GM12878 (cell line): ENCODE measurements around the gene RNF220. TPM values are rescaled to one million over a fixed set of nuclear protein-coding genes. Genes with fewer than 3 reads are reported as not detected.

Experiments used
- EP300 ChIP-seq, 2 experiments: fragments of 150-350 bp in 1 of 2; IDR thresholded peaks; 2 replicates each; pipeline ENCODE4 v1.6.1; 2011 to 2012; ENCODE audit warnings: low read depth in 2 of 2, low read length in 2 of 2, borderline replicate concordance in 1 of 2, improper control_type of control experiment in 1 of 2, inconsistent platforms in 1 of 2; ENCODE audit not compliant: control insufficient read depth in 1 of 2
- KDM1A ChIP-seq: fragments of 200-600 bp; sonication (generic); IDR thresholded peaks from 2 replicates; pipeline ENCODE4 v1.6.1; 2016; ENCODE audit warnings: borderline replicate concordance
- MXI1 ChIP-seq: fragments of 150-350 bp; IDR thresholded peaks from 2 replicates; pipeline ENCODE4 v1.6.1; 2011; ENCODE audit warnings: low read depth, mild to moderate bottlenecking, inconsistent platforms, low read length, improper control_type of control experiment
- NR2C1 ChIP-seq: fragments of 450-650 bp; IDR thresholded peaks from 2 replicates; pipeline ENCODE4 v1.6.1; 2017; ENCODE audit warnings: antibody characterized with exemption, mild to moderate bottlenecking, moderate library complexity
- NR2C2 ChIP-seq: IDR thresholded peaks from 2 replicates; pipeline ENCODE4 v1.6.1; 2011; ENCODE audit warnings: borderline replicate concordance, low read depth; ENCODE audit not compliant: control insufficient read depth, insufficient read length
- RAD51 ChIP-seq: fragments of 450-650 bp; IDR thresholded peaks from 2 replicates; pipeline ENCODE4 v1.6.1; 2016; ENCODE audit warnings: moderate library complexity, mild to moderate bottlenecking, inconsistent platforms
- RELA ChIP-seq: fragments of 450-650 bp; IDR thresholded peaks from 2 replicates; pipeline ENCODE4 v1.8.0; 2014; ENCODE audit warnings: borderline replicate concordance; ENCODE audit not compliant: partially characterized antibody
- SMC3 ChIP-seq: IDR thresholded peaks from 2 replicates; pipeline ENCODE4 v1.6.1; 2011; ENCODE audit warnings: low read length, improper control_type of control experiment, borderline replicate concordance
- WRNIP1 ChIP-seq: IDR thresholded peaks from 2 replicates; pipeline ENCODE4 v1.6.1; 2011; ENCODE audit warnings: low read depth, low read length, improper control_type of control experiment, borderline replicate concordance
- ZNF274 ChIP-seq: IDR thresholded peaks from one replicate; pipeline ENCODE4 v1.8.0; 2011; ENCODE audit not compliant: insufficient read length, insufficient read depth
- polyA plus RNA-seq, 11 experiments: library from polyadenylated mRNA; depleted of rRNA in 4 of 11; unstranded in 6 of 11; stranded (reverse) in 5 of 11; fragments of >200 nt; fragmentation: Nextera tagmentation in 4 of 11; fragmentation: Illumina TruSeq in 1 of 11; extraction: Ambion mirVana in 4 of 11; extraction: Trizol in 1 of 11; gene quantifications; 1 replicate in 1 of 11; 2 replicates in 10 of 11; pipeline versions ENCODE4 v1.2.1 to v1.2.3, GENCODE V29; 2011 to 2016; ENCODE audit warnings: inconsistent platforms in 2 of 11, missing spikeins in 2 of 11, low read depth in 1 of 11
- total RNA-seq, 4 experiments: library from RNA; depleted of rRNA in 3 of 4; stranded (reverse); fragments of >200 nt in 3 of 4; fragmentation: Illumina TruSeq in 1 of 4; extraction: Trizol in 1 of 4; gene quantifications; 2 replicates each; pipeline versions ENCODE4 v1.2.1 to v1.2.3, GENCODE V29; 2013 to 2021
- TF ChIP-seq, protein P1 (sequence below): fragments of 450-650 bp; IDR thresholded peaks from 2 replicates; pipeline ENCODE4 v1.6.1; 2017; ENCODE audit warnings: borderline replicate concordance
- TF ChIP-seq, protein P2 (sequence below): fragments of 450-650 bp; formaldehyde crosslinking; IDR thresholded peaks from 2 replicates; pipeline ENCODE4 v1.4.0; 2020; ENCODE audit warnings: mild to moderate bottlenecking, moderate library complexity

The RNF220 gene
- total and polyA plus RNA-seq, 10 of the 15 experiments (the other 5 are each of a cell fraction or from before 2014, with no cell fraction given) = 4.6 to 84.1 (median 53.7) TPM

GRCh38 chr1:44431861-44432260, 26.8 kb downstream of the RNF220 start (continued):
- TF ChIP-seq, protein P1, sequence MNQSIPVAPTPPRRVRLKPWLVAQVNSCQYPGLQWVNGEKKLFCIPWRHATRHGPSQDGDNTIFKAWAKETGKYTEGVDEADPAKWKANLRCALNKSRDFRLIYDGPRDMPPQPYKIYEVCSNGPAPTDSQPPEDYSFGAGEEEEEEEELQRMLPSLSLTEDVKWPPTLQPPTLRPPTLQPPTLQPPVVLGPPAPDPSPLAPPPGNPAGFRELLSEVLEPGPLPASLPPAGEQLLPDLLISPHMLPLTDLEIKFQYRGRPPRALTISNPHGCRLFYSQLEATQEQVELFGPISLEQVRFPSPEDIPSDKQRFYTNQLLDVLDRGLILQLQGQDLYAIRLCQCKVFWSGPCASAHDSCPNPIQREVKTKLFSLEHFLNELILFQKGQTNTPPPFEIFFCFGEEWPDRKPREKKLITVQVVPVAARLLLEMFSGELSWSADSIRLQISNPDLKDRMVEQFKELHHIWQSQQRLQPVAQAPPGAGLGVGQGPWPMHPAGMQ = no peak
- TF ChIP-seq SMC3 (no peak), WRNIP1 (no peak), NR2C1 (no peak), ZNF274 (no peak), EP300 (IDR thresholded peaks at IDR 0.05; ENCODE audit: borderline replicate concordance in 1 of 2, control insufficient read depth in 1 of 2, low read depth in 2 of 2, low read length in 2 of 2) (no peak), KDM1A (no peak), MXI1 (no peak), RAD51 (no peak), RELA (no peak), NR2C2 (no peak)
- TF ChIP-seq, protein P2, sequence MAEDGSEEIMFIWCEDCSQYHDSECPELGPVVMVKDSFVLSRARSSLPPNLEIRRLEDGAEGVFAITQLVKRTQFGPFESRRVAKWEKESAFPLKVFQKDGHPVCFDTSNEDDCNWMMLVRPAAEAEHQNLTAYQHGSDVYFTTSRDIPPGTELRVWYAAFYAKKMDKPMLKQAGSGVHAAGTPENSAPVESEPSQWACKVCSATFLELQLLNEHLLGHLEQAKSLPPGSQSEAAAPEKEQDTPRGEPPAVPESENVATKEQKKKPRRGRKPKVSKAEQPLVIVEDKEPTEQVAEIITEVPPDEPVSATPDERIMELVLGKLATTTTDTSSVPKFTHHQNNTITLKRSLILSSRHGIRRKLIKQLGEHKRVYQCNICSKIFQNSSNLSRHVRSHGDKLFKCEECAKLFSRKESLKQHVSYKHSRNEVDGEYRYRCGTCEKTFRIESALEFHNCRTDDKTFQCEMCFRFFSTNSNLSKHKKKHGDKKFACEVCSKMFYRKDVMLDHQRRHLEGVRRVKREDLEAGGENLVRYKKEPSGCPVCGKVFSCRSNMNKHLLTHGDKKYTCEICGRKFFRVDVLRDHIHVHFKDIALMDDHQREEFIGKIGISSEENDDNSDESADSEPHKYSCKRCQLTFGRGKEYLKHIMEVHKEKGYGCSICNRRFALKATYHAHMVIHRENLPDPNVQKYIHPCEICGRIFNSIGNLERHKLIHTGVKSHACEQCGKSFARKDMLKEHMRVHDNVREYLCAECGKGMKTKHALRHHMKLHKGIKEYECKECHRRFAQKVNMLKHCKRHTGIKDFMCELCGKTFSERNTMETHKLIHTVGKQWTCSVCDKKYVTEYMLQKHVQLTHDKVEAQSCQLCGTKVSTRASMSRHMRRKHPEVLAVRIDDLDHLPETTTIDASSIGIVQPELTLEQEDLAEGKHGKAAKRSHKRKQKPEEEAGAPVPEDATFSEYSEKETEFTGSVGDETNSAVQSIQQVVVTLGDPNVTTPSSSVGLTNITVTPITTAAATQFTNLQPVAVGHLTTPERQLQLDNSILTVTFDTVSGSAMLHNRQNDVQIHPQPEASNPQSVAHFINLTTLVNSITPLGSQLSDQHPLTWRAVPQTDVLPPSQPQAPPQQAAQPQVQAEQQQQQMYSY (CRISPR knock-in tag) = no peak
